ENCODE results near the gene FCGR3A.
"Not testable (repeated sequence)": the region's sequence is repeated elsewhere in the genome, so short reads cannot be mapped to it uniquely, and the experiment has no call there.

Gene FCGR3A

GRCh38 chr1:161549652-161550051, at the start of gene FCGR3A:
FCGR3A (minus strand) TSS chr1:161549818; CDS start chr1:161549736, 82 bp downstream.
- no peak for DNase-seq

- not testable (repeated sequence) for DNase-seq
These were observed 47.5 kb upstream of the FCGR3A start for GRCh38 chr1:161597077-161597476.

GRCh38 chr1:161595583-161595982, 46.0 kb upstream of the FCGR3A start:
- not testable (repeated sequence) for DNase-seq

GRCh38 chr1:161595173-161595572, 45.6 kb upstream of the FCGR3A start:
- DNase-seq, result not testable (repeated sequence)

- DNase-seq, result not testable (repeated sequence)
These were observed 44.8 kb upstream of the FCGR3A start for GRCh38 chr1:161594269-161594984.

- not testable (repeated sequence) for DNase-seq
These were observed 43.6 kb upstream of the FCGR3A start for GRCh38 chr1:161593092-161593755.

GRCh38 chr1:161592586-161592985, 43.0 kb upstream of the FCGR3A start:
- not testable (repeated sequence) for DNase-seq

- DNase-seq, result not testable (repeated sequence)
These were observed 40.3 kb upstream of the FCGR3A start for GRCh38 chr1:161589920-161590319.

GRCh38 chr1:161589365-161589764, 39.7 kb upstream of the FCGR3A start:
- DNase-seq, result not testable (repeated sequence)

GRCh38 chr1:161588596-161588995, 39.0 kb upstream of the FCGR3A start:
- not testable (repeated sequence) for DNase-seq

GRCh38 chr1:161582882-161583281, 33.3 kb upstream of the FCGR3A start:
- DNase-seq, result not testable (repeated sequence)

- not testable (repeated sequence) for DNase-seq
These were observed 31.4 kb upstream of the FCGR3A start for GRCh38 chr1:161580879-161581537.

GRCh38 chr1:161579856-161580507, 30.4 kb upstream of the FCGR3A start:
- not testable (repeated sequence) for DNase-seq

GRCh38 chr1:161576676-161577075, 27.1 kb upstream of the FCGR3A start:
- not testable (repeated sequence) for DNase-seq

- not testable (repeated sequence) for DNase-seq
These were observed 22.1 kb upstream of the FCGR3A start for GRCh38 chr1:161571703-161572102.

- DNase-seq, result not testable (repeated sequence)
These were observed 17.0 kb upstream of the FCGR3A start for GRCh38 chr1:161566602-161566960.

GRCh38 chr1:161563522-161563921, 13.9 kb upstream of the FCGR3A start:
- not testable (repeated sequence) for DNase-seq

- DNase-seq, result not testable (repeated sequence)
These were observed 12.8 kb upstream of the FCGR3A start for GRCh38 chr1:161562441-161562840.

- not testable (repeated sequence) for DNase-seq
These were observed 11.5 kb upstream of the FCGR3A start for GRCh38 chr1:161560960-161561715.

GRCh38 chr1:161557506-161558450, 8.2 kb upstream of the FCGR3A start:
- not testable (repeated sequence) for DNase-seq

GRCh38 chr1:161556990-161557389, 7.4 kb upstream of the FCGR3A start:
- DNase-seq, result not testable (repeated sequence)

Data from activated T-cell treated with anti-CD3 and anti-CD28 coated beads, Interleukin-2, amount 50 U/mL, for 48 hours (primary cell).